ENCODE results near the gene CTBP2.

CTBP2 gene

DNA sequence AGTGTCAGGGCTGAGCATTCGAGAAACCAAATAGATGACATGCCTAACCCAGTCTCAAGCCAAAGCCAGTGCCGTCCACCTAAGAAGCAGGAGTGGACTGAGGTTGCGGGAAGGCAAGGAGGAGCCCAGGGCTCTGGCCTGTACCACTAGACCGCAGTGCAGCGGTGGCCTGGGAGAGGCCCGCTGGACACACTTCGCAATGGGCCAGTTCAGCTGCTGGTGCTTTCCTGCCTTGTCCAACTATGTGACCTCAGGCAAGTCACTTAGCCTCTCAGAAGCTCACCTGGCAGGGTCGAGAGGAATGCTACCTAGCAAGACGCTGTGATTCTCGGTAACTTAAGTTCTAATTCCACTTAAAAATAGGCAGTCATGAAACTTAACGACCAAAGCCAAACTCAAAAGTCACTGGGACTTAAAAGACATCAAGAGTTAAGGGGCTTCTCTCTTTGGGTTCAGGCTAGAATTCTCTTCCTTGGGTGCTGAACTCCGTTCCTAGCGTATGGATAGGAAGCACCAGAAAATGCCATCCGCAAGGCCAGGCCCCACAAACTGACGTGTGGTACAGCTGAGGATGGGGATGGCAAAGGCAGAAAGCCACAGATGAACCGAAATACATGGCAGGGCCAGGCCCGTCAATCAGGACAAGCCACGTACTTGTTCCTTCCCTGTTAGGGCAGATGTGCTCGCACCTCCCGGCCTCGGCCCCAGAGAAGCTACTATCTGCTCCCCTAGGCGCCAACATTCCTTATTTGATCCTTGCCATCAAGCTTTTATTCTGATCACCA is 34.2 kb downstream of the CTBP2 start:
- no peak for DNase-seq (ENCODE audit: low read depth)

DNA sequence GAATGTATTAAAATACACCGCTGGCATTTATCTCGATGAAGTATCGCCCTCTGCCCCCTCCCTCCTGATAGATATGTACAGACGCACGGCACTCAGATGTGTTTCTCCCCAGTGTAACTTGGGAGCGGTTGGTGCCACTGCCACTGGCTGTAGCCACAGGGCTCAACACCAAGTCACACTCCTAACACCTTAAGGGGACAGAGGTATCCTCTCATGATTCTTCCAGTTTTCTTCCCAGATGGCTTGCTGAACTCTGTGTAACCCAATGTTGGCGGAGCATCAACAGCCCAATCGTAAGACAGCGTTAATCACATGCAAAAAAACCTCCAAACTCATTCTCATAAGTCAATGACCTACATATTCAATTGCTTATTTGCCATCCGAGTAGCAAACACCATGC is 35.5 kb downstream of the CTBP2 start:
- DNase-seq (ENCODE audit: low read depth), result no peak

DNA sequence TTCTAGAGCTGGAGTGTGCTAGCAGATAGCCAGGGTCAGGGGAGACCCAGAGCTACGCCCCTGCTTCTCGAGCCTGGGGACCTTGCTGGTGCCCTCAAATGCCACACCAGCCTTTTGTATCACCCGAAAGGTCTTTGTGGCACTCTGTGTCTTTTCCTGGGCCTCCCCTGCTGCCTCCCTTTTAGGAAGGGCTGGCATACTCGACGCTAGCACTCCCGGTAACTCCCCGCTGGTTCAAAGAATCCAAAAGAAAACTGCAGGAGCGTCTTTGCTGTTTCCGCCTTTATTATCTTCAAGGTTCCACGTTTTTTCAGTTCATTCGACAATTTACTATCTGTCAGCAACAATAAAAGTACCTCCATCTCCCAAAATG is 36.3 kb downstream of the CTBP2 start:
- no peak for DNase-seq (ENCODE audit: low read depth)

DNA sequence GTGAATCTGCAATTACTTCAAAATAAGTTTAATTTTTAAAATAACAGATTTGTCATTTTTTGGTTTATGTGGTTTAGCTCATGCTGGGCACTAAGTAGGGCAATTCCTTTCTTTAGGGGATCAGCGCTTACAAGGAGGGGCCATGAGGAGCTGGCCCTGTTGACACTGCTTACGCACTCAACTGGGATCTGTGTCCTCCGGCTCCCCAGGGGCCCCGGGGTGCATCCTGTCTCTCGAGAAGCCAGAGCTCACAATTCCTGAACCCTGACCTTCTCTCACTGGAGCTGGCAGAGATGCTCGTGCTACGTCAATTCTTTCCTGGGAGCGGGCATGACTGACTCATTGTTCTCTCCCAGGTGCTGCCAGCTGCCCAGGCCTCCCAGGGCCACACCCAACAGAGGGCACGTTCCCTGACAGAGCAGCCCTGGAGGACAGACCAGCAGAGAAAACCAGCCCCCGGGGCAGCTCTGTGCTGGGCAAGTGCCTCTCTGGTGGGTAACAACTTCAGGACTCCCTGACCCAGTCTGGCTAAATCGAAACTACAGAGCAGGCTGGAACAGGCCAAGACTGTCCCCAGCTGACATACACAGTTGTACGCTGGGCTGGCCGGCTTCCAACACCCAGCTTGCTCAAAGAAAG is 36.8 kb downstream of the CTBP2 start:
- no peak for DNase-seq (ENCODE audit: low read depth)

DNA sequence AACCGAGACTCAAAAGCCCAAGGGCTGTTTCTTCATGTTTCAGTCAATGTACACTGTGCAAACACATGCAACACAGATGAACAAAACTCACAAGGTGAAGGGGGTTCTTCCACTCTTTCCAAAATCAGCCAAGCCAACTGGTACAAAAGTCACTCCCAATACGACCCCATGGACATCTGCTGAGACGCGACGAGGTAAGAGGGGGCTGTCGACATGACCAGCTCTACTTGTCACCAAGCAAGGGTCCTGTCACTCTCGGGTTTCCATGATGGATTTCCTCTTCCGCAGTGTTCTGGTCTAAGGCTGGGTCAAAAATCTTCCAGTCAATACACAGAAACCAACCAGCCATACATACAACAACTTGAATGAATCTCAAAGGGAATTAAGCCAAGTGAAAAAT is 37.8 kb downstream of the CTBP2 start:
- no peak for DNase-seq (ENCODE audit: low read depth)

DNA sequence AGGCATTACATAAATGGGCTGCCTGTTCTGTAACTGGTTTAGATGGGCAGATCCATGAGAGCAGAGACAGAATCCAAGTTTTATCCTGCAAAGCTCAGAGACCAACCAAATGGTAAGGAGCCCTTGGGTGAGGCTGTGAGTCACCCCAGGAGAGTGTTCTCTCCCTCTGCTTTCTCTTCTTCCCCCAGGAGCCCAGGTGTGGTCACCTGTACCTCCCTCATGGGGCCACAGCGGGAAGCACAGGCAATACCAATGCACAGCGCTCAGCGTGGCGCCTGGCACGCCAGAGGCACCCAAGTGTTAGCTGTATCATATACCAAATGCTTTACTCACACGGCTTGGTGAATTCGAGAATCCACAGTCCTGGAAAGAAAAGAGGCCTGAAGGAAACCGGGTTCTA is 39.4 kb downstream of the CTBP2 start:
- no peak for DNase-seq (ENCODE audit: low read depth)

DNA sequence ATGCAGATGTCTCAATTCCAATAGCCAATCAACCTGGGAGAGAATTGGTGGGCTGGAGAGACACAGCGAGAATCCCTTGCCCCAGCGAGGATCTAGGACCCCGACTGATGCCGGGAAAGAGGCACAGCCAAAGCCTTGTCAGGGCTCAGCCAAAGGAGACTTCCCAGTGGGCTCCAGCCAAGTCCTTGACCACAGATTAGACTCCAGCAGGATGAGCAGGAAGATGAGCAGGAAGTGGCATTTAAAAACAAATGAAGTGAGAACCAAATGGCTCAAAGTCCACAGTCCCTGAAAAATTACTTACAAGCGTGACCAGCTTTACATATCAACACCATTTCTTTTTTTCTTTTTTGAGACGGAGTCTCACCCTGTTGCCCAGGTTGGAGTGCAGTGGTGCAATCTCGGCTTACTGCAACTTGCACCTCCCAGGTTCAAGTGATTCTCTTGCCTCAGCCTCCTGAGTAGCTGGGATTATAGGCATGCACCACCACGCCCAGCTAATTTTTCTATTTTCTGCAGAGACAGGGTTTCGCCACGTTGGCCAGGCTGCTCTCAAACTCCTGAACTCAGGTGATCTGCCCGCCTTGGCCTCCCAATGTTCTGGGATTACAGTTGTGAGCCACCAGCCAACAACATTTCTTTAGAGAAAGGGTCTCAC is 40.2 kb downstream of the CTBP2 start:
- DNase-seq (ENCODE audit: low read depth), result no peak

DNA sequence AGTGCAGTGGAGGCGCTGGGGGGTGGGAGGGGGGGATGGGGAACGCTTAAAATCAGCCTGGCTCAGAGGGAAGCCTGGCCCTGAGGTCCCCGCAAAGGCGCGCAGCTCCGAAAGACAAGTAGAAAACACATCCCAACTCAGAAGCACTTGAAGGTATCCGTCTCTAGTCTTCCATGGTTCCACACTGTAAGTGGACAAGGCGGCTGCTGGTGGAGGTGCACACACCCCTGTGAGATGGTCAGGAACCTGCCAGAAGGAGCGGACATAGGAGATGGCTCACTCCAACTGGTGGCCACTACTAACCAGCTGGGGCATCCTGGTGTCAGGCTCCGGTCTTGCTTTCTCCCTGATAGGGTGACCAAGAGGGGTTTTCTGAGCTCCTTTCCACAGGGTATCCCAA is 41.7 kb downstream of the CTBP2 start:
- DNase-seq (ENCODE audit: low read depth), result no peak

DNA sequence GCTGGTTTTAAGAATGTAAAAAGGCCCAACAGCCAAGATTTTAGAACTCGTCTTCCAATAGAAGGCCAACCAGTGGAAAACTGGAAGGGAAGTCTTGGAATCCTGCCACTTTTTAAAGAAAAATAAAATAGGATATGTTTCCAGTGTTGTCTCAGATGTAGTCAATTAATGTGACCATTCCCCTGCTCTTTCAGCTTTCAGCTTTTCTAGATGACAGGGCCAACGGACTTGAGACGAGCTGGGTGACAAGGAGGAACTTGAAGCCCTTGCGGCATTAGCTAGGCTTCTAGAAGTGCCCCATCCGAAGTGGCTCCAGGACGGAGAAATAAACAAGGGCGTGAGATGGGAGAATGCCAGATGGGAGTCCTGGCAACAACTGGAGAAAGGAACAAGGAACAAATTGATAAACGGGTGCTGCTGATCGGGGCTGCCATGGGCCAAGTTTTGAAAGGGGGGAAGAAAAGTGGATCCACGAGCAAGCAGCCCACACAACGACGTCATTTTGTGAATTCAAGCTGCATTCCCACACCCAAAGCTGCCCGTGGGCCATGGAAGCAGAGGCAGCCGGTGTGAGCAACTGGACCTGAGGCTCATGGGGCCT is 42.3 kb downstream of the CTBP2 start:
- DNase-seq (ENCODE audit: low read depth), result no peak

DNA sequence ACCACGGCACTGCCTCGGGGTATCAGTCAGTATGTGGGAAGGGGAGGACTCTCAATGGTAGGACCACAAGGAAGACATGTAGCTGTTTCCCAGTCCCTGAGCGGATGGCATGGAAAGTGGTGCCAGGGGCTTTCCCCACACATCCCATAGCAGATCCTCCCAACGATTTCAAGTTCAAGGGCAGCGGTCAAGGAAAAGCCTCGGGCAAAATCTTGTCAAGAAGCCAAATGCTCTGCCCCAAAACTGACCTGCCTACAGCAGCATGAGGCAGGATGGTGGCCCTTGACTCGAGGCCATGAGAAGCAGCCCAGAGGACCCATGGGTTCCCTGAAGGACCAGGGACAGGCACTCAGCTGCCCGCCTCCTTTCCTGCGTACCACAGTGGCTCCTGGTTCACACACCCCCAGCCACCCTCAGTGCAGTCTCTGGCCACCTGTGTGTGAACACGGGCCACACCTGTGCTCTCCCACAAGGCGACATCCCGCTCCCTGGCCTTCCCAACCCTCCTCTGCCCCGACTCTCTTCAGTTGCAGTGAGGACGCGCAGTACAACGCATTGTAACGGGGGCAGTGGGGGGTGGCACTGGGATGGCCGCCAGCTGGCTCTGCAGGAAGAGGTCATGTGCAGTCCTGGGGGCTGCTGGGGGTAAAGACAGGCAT is 43.6 kb downstream of the CTBP2 start:
- DNase-seq (ENCODE audit: low read depth), result no peak

DNA sequence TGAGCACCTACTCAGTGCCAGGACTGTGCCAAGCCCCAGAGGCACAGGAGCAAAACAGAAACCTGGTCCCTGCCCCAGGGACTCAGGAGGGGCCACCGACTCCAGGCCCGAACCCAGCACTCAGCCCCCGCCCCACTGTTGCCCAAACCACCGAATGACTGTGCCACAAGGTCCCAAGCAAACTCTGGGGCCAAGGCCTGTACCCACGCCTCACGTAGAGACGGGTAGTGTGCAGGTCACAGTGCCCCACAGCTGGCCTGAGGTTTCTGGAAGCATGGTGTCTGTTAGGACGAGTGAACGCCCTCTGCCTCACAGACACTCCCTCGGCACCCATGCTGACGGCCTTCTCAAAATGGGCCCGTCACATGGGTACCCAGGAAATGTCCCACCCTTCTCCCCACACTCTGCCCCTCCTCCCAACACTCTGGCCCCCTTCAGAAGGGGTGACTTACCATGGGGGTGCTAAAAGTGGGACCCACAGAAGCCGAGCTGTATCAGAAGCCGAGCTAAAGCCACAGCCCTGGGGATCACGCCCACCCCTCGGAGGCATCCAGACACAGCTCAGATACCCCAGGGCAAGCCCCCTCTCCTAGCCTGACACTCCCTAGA is 44.2 kb downstream of the CTBP2 start:
- DNase-seq (ENCODE audit: low read depth), result no peak

DNA sequence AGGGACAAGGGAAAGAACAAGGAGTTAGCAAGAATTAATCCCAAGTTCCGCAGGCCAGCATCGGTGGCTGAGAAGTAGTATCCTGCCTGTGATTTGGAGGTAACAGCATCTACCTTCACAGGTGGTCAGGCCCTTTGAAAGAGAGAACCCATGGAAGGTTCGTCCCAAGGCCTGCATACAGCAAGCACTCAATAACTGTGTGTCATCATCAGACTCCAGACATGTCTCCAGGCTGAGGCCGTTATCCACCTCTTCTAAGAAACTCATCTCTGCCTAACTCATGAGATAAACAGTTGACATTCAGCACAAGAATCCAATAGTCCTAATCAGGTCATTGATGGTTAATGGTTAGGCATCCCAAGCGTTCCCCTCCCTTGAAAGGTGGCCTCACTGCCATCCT is 45.0 kb downstream of the CTBP2 start:
- no peak for DNase-seq (ENCODE audit: low read depth)

DNA sequence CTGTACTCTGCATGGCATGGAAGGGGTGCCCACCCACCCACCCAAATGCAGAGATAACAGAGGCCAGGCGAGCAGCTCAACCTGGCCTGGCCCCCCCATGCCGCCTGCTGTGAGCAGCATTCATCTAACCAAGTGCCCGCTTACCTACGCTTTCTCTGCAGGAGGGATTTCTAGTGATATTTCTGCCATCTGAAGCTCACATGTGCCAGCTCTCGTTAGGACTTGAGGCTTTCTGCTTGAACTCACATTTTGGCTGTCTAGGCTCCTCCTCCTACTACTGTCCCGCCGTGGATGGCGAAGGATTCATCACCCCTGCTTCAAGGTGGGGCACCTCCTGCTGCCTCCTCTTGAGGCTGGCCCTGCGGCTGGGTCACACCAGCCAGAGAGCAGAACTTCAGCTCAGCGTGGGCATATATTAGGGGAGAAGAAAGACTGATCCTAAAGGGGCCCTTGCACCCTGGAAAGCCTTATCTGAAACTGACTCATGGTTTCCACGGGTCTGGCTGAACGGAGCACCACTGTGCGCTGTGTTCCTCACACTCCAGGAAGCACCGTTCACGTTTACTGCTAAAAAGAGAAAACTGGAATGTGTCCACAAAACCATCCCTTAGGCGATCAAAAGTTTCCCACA is 45.5 kb downstream of the CTBP2 start:
- DNase-seq (ENCODE audit: low read depth), result no peak

DNA sequence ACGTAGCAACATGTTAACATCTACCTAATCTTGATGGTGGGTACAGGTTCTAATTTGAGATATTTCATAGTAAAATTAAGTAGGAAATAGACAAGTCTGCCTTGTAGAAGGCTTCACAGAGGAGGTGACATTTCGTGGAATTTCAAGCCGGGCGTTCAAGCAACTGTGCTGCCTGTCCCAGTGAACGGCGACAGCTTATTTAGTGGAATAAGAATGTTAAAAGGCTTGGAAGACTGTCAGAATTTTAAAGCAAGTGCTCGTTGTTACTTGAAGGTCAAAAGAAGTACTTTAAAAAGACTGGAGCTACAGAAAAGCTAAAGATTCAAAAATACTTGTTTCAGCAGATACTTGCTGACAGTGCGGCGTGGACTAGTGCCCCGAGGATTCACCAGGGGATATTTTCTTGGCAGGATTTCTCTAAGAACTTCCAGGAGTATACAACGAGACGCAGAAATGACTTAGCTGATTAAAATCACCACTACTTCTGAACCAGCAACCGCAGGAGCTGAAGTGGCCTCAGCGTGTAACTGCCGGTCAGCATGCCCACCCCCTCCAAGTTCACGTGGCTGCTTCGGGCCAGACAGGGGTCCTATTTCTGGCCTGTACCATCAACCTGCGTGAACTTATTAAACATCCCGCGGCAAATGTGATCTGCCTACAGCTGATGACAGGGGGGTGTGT is 46.5 kb downstream of the CTBP2 start:
- DNase-seq (ENCODE audit: low read depth), result no peak

DNA sequence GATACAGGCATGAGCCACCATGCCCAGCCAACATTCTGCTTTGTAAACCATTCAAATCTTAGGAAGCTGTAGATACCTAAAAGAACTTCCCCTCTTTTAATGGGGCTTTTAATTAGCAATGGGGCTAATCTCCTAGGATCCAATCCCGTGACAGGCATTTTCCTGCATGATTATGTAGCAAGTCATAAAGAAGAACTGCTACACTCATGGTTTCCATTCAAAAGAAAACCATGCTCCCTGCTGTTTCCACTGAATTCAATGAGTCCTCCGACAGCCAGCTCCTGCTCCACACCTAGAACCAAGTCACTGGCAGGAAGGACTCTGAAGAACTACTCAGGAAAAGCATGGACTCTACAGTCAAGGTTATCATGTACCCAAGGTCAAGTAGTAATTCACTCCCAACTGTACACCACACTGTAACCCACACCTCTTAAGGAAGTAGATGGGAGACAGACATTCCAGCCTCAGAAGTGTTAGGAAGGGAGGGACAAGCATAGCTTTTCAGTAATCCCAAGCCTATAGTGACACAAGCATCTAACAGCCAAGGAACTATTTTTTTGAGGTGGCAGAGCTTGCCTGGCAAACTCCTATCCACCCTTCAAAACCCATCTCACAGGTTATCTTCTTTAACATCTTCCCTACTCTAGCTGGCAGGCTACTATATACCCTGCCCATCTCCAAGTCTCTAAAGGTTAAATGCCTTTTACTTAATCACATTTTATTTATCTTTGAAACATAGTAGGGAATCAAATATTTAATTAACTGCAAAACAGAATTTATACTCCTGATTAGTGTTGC is 47.5 kb downstream of the CTBP2 start:
- DNase-seq (ENCODE audit: low read depth), result no peak

DNA sequence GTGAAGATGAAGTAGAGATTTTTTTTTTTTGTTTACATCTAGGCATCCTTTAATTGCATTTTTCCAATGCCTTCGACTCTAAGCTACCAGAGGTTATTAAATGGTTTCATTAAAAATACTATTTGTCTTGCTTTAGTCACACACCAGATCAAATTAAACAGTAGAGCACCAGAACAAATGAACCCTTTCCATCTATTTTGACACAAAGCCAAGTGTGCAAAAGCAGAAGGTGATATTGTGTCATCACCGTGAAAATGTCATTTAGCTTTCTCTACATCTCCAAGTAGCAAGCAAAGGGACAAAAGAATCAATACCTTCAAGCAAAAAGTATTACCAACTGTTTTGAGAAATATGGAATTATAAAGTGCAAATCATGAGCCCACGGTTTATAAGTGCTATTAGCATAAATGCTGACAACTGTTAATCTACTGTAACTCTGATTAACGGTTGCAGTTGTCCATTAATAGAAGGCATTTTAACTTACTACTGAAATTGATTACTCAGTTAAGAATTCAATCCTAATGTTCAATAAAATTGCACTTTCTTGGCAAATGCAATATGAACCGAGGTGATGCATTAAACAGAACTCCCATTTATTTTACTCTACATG is 49.1 kb downstream of the CTBP2 start:
- no peak for DNase-seq (ENCODE audit: low read depth)

DNA sequence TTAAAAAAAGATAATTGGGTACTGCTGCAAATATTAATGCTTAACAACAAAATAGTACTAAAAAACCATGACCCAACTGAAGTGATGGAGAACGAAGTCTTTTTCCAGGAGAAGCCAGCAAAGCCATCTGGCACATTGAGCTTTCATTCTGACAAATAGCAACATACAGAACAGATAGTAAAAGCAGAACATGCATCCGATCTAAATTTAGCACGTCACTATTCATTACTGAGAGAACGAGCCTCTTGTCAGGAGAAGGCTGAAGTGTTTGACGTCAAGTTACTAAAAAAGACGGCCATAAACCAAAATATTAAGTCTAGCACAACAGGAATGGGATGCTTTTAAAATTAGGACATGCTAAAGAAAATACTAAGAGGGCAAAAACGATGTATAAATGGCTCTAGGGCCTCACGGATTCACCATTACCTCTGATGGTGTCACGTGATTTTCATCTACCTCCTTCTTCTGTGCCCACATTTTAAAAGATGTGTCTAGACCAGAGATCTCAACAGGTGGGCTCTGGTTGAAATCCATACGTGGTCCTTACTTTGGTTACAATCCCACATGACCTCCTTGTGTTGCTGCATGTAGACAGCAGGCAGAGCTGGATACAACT is 52.3 kb downstream of the CTBP2 start:
- no peak for DNase-seq (ENCODE audit: low read depth)

DNA sequence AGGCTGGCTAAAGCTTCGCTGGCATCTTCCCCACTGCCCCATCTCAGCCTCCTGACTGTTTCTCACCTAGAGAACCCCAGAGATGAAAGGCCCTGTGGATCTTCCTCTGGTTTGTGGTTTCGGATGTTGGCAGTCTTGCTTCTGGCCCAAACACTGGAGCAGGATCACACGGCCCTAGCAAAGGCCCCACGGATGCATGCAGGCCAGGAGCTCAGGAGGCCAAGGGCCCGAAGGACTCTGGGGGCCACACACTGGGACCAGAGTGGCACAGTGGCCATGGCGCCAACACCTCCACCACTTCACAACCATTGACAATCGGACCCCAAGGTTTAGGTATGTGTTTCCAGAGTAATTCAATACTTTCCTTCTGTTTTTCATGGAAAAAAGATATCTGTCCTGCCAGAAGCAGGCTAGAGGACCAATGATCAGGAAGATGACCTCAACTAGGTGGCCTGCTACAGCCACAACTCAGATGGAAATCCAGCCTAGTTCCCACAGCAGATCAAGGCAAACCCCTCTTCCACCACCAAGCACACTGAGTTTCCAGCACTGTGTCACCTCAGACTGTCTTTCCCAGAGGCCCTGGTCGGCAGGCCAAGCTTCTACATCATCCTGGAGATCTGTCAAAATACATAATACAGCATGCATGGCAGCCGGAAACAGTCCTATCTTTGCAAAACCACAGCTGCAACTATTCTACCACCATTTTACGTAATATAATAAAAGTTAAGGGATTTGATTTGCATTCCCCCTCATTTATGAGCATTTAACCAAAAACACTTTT is 53.0 kb downstream of the CTBP2 start:
- DNase-seq (ENCODE audit: low read depth), result no peak

DNA sequence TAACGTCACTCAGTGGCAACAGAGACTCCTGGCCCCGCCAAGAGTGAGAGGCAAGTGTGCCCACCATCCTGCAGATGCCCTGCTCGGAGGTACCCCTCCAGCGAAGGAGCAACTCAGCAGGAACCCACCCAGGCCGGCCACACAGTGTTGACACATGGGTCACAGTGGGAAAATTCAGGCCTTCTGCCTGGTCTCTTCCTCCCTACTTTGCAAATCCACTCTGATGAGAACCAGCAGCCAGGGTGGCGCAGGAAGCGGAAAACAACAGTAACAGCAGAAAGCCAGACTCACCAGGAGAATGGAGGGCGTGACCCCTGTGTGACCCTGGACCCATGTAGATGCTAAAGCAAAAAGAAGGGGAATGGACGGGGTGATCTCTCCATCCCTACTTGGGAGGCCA is 53.8 kb downstream of the CTBP2 start:
- DNase-seq (ENCODE audit: low read depth), result no peak
